Esophagus muscularis mucosa (tissue), 4 donors: ENCODE measurements around the gene PTTG1IP. TPM values are rescaled to one million over a fixed set of nuclear protein-coding genes. Genes with fewer than 3 reads are reported as not detected.

ENCODE experiments used
- DNase-seq: peaks from one replicate; pipeline ENCODE4 v3.0.0-alpha.2; 2017; ENCODE audit errors: extremely low spot score
- H3K27ac ChIP-seq, 4 donors: fragments of 200-600 bp; sonication (generic); replicated peaks in 1 of 4; 1 replicate in 3 of 4; 2 replicates in 1 of 4; pipeline ENCODE4 v1.5.1; 2016 to 2019; ENCODE audit warnings: mild to moderate bottlenecking in 1 of 4
- H3K27me3 ChIP-seq, 4 donors: fragments of 200-600 bp; sonication (generic); one replicate each; pipeline versions ENCODE4 v1.5.1 to v1.6.0; 2016 to 2019
- H3K36me3 ChIP-seq, 4 donors: fragments of 200-600 bp; sonication (generic); one replicate each; pipeline ENCODE4 v1.5.1; 2016 to 2019
- H3K4me1 ChIP-seq, 4 donors: fragments of 200-600 bp; sonication (generic); one replicate each; pipeline ENCODE4 v1.5.1; 2016 to 2019
- H3K4me3 ChIP-seq, 4 donors: fragments of 200-600 bp; sonication (generic); 1 replicate in 2 of 4; 2 replicates in 2 of 4; pipeline ENCODE4 v1.5.1; 2016 to 2019; ENCODE audit warnings: mild to moderate bottlenecking in 4 of 4, moderate library complexity in 1 of 4
- H3K9me3 ChIP-seq, 4 donors: fragments of 200-600 bp; sonication (generic); 1 replicate in 3 of 4; 2 replicates in 1 of 4; pipeline ENCODE4 v1.5.1; 2016 to 2019
- CTCF ChIP-seq, 3 experiments: fragments of 200-600 bp in 2 of 3; fragments of 450-650 bp in 1 of 3; sonication (generic) in 2 of 3; IDR thresholded peaks; one replicate each; pipeline ENCODE4 v1.5.1; 2017 to 2019; ENCODE audit warnings: antibody characterized with exemption in 3 of 3, mild to moderate bottlenecking in 2 of 3, moderate library complexity in 1 of 3
- EP300 ChIP-seq: sonication (generic); formaldehyde crosslinking; IDR thresholded peaks from one replicate; pipeline ENCODE4 v1.6.1; 2017; ENCODE audit warnings: antibody characterized with exemption
- POLR2A ChIP-seq: fragments of 450-650 bp; IDR thresholded peaks from one replicate; pipeline ENCODE4 v1.6.1; 2017; ENCODE audit warnings: antibody characterized with exemption, moderate library complexity, mild to moderate bottlenecking, low read depth
- POLR2AphosphoS5 ChIP-seq, 2 donors: sonication (generic); formaldehyde crosslinking; IDR thresholded peaks; one replicate each; pipeline ENCODE4 v1.6.1; 2017; ENCODE audit warnings: antibody characterized with exemption in 2 of 2
- WGBS: methylation state at CpG from one replicate; pipeline ENCODE4 v1.1.5; 2018; 5-methylcytosine and 5-hydroxymethylcytosine counted together
- intact Hi-C: fragments of 100-400 bp; cut with DNase I; formaldehyde crosslinking; loops from one replicate; pipeline ENCODE4 v1.15.1; 2023
- total RNA-seq, 4 donors: library from RNA; depleted of rRNA; stranded (reverse); fragments of >200 nt; gene quantifications; one replicate each; pipeline versions ENCODE4 v1.1.0 to v1.2.1, GENCODE V29; 2016

PTTG1IP gene
- total RNA-seq, 4 donors from 2014 or later: 222 to 382 (median 302) TPM

GRCh38 chr21:44908908-44909307, 35.4 kb upstream of the PTTG1IP start:
- intact Hi-C loops: no loop called here
- no peak for DNase-seq
- Histone ChIP-seq H3K4me3 (peak overlapping the region in 3 of 4 donors; percentile 27 to 40 (median 34)), H3K27ac (peak overlapping the region in 3 of 4 donors; percentile 50 to 88 (median 85)), H3K27me3 (no peaks in the 10 kb centered on the region), H3K9me3 (no peaks in the 10 kb centered on the region), H3K4me1 (peaks cover 21 to 85% (median 60%) of the 10 kb centered on the region in 4 donors), H3K36me3 (no peaks in the 10 kb centered on the region)
- TF ChIP-seq CTCF (IDR thresholded peaks at IDR 0.05): no peak
- 80% methylated on average over 21 of the region's 21 CpGs for WGBS

- no peaks in the 10 kb centered on the region for H3K36me3 ChIP-seq
- TF ChIP-seq EP300 (no peak), CTCF (IDR thresholded peaks at IDR 0.05) (peak in 2 of 3 experiments; percentile 5 to 19), POLR2AphosphoS5 (IDR thresholded peaks at IDR 0.05) (peak in 1 of 2 donors; percentile 66)
- WGBS: 42% methylated on average over 18 of the region's 25 CpGs
- intact Hi-C loops: no loop called here
- no peak for DNase-seq
- H3K4me3 ChIP-seq: peak overlapping the region; percentile 27 to 42 (median 37)
- H3K9me3 ChIP-seq: no peaks in the 10 kb centered on the region
- H3K4me1 ChIP-seq: peaks cover 21 to 79% (median 57%) of the 10 kb centered on the region in 4 donors
- H3K27me3 ChIP-seq: no peaks in the 10 kb centered on the region
- peak overlapping the region; percentile 34 to 88 (median 68) for H3K27ac ChIP-seq
Observed at GRCh38 chr21:44907966-44908895, 34.7 kb upstream of the PTTG1IP start.

- H3K4me1 ChIP-seq: peaks cover 21 to 75% (median 57%) of the 10 kb centered on the region in 4 donors
- H3K9me3 ChIP-seq: no peaks in the 10 kb centered on the region
- no peaks in the 10 kb centered on the region for H3K36me3 ChIP-seq
- WGBS: 48% methylated on average over 12 of the region's 16 CpGs
- H3K4me3 ChIP-seq: peak overlapping the region; percentile 27 to 42 (median 37)
- intact Hi-C loops: no loop called here
- no peaks in the 10 kb centered on the region for H3K27me3 ChIP-seq
- no peak for DNase-seq
- TF ChIP-seq EP300 (no peak), CTCF (IDR thresholded peaks at IDR 0.05) (peak in 1 of 3 experiments; percentile 19), POLR2AphosphoS5 (IDR thresholded peaks at IDR 0.05) (peak in 1 of 2 donors; percentile 35)
- H3K27ac ChIP-seq: peak overlapping the region in 3 of 4 donors; percentile 50 to 88 (median 85)
Observed at GRCh38 chr21:44907225-44907965, 33.9 kb upstream of the PTTG1IP start.

GRCh38 chr21:44905728-44906090, 32.2 kb upstream of the PTTG1IP start:
- intact Hi-C loops: no loop called here
- DNase-seq: no peak
- 89% methylated on average over 7 of the region's 7 CpGs for WGBS
- no peak overlapping the region for H3K4me3 ChIP-seq
- no peaks in the 10 kb centered on the region for H3K27me3 ChIP-seq
- H3K36me3 ChIP-seq: peaks cover 0 to 6% (median 0%) of the 10 kb centered on the region in 4 donors
- no peaks in the 10 kb centered on the region for H3K9me3 ChIP-seq
- peaks cover 16 to 58% (median 41%) of the 10 kb centered on the region in 4 donors for H3K4me1 ChIP-seq
- H3K27ac ChIP-seq: peak overlapping the region in 1 of 4 donors; percentile 88
- TF ChIP-seq POLR2A: no peak
